GM13977 (cell line): ENCODE measurements around the gene PNLIPRP2.

Source experiments
- DNase-seq: peaks from one replicate; pipeline ENCODE4 v3.0.0; 2012; ENCODE audit warnings: low spot score
- CTCF ChIP-seq: IDR thresholded peaks from 2 replicates; pipeline ENCODE4 v1.5.1; 2012; ENCODE audit warnings: mild to moderate bottlenecking, control low read depth; ENCODE audit not compliant: insufficient read depth; ENCODE audit errors: extremely low read depth, missing control alignments
- in situ Hi-C: fragments of 300-500 bp; cut with MboI; formaldehyde crosslinking; loops from one replicate; pipeline ENCODE4 v1.12.0; 2022; ENCODE audit warnings: low sequenced_read_pairs, low pct_unique_long_range_greater_than_20kb, mixed read lengths, inconsistent platforms; ENCODE audit not compliant: unreplicated experiment

PNLIPRP2 gene

DNA sequence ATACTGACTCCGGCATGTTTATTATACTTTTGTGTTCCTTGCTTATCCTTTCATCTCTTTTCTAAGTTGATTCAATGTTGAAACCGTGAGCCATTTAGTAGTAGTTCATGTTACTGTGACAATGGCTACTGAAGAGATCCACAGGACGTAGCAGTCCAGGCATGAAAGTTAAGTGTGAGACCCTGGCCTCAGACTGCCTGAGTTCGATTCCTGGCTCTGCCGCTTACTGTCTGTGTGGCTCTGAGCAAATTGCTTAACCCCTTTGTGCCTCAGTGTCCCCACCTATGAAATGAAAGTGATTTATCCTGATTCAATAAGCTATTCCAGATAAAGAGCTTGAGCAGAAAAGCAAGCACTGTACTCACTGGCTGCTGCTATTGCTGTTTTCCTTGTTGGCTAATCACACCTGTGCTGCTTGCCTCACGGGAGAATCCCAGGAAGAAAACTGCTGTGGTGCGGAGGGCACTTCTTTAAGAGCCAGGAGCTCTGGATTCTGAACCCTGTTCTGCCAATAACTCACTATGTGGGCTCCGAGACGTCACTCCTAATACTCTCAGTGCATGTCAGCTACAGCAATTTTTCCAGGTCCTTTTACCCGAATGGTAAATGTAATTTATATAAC, 38.4 kb downstream of the PNLIPRP2 start:
- no peak for TF ChIP-seq CTCF
- in situ Hi-C loops, result no loop called here
- no peak for DNase-seq

GRCh38 chr10:116660860-116661259, 40.1 kb downstream of the PNLIPRP2 start:
- DNase-seq, result no peak
- TF ChIP-seq CTCF, result no peak
- in situ Hi-C loops, result no loop called here

DNA sequence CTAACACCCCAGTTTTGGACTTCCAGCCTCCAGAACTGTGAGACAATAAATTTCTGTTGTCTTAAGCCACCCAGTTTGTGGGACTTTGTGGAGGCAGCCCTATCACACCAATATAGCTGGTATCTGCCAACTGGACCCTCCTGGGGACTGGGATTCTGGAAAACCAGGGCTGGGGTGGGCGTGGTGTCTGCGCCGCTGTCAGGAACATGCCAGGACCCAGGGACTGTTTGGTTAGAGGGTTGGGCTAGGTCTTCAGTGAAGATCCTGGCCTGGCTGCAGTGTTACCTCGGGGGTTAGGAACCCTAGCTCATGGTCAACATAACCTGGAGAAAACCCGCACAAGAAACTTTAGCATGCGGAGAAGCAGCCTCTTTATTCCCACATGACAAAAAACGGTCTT, 42.6 kb downstream of the PNLIPRP2 start:
- DNase-seq, result no peak
- in situ Hi-C loops, result no loop called here
- no peak for TF ChIP-seq CTCF

- no peak for TF ChIP-seq CTCF
- no peak for DNase-seq
- in situ Hi-C loops, result no loop called here
Observed at GRCh38 chr10:116664631-116665030, 43.9 kb downstream of the PNLIPRP2 start.

GRCh38 chr10:116665541-116666125, 44.9 kb downstream of the PNLIPRP2 start:
- no peak for DNase-seq
- in situ Hi-C loops, result no loop called here
- TF ChIP-seq CTCF, result no peak

GRCh38 chr10:116667484-116667883, 46.7 kb downstream of the PNLIPRP2 start:
- in situ Hi-C loops, result no loop called here

More at GRCh38 chr10:116667484-116667883, 46.7 kb downstream of the PNLIPRP2 start:
- no peak for TF ChIP-seq CTCF
- DNase-seq, result no peak
